H9 (cell line): Measurements from ENCODE around the gene BCAS3. TPM values are rescaled to one million over a fixed set of nuclear protein-coding genes. Genes with fewer than 3 reads are reported as not detected.

Source experiments
- DNase-seq: peaks from one replicate; pipeline ENCODE4 v3.0.0-alpha.2; 2017
- H2AFZ ChIP-seq: one replicate; pipeline ENCODE4 v1.6.1; 2013; ENCODE audit warnings: mild to moderate bottlenecking, low read length, control low read depth, moderate library complexity
- H2AK5ac ChIP-seq: 2 replicates; pipeline ENCODE4 v1.6.1; 2013; ENCODE audit warnings: low read length, control low read depth, mixed read lengths; ENCODE audit not compliant: insufficient read length
- H2BK120ac ChIP-seq: one replicate; pipeline ENCODE4 v1.6.1; 2013; ENCODE audit warnings: low read depth, mild to moderate bottlenecking, low read length, control low read depth, inconsistent platforms; ENCODE audit not compliant: poor library complexity, severe bottlenecking
- H2BK12ac ChIP-seq: 2 replicates; pipeline ENCODE4 v1.6.1; 2013; ENCODE audit warnings: low read length, control low read depth, mixed read lengths, low read depth; ENCODE audit not compliant: insufficient read length
- H2BK15ac ChIP-seq: 2 replicates; pipeline ENCODE4 v1.6.1; 2013; ENCODE audit warnings: low read depth, low read length, control low read depth
- H2BK20ac ChIP-seq: one replicate; pipeline ENCODE4 v1.6.1; 2013; ENCODE audit warnings: low read depth, mild to moderate bottlenecking, low read length, control low read depth, inconsistent platforms; ENCODE audit not compliant: poor library complexity, severe bottlenecking
- H2BK5ac ChIP-seq: 2 replicates; pipeline ENCODE4 v1.6.1; 2013; ENCODE audit warnings: low read length, control low read depth, mixed read lengths; ENCODE audit not compliant: insufficient read length
- H3K14ac ChIP-seq: 2 replicates; pipeline ENCODE4 v1.6.1; 2013; ENCODE audit warnings: low read length, control low read depth; ENCODE audit not compliant: insufficient read depth
- H3K18ac ChIP-seq: 2 replicates; pipeline ENCODE4 v1.6.1; 2013; ENCODE audit warnings: low read depth, mild to moderate bottlenecking, mixed read lengths, low read length, control low read depth; ENCODE audit not compliant: insufficient read length
- H3K23ac ChIP-seq: 2 replicates; pipeline ENCODE4 v1.6.1; 2013; ENCODE audit warnings: low read length, control low read depth, mixed read lengths, low read depth; ENCODE audit not compliant: insufficient read length
- H3K23me2 ChIP-seq: 2 replicates; pipeline ENCODE4 v1.6.1; 2013; ENCODE audit warnings: low read depth, mild to moderate bottlenecking, mixed read lengths, low read length, control low read depth; ENCODE audit not compliant: insufficient read length, poor library complexity, severe bottlenecking
- H3K27ac ChIP-seq: 2 replicates; pipeline ENCODE4 v1.5.1; 2013; ENCODE audit warnings: low read length, control low read depth, mixed read lengths, low read depth; ENCODE audit not compliant: insufficient read length
- H3K27me3 ChIP-seq: 2 replicates; pipeline ENCODE4 v1.6.1; 2013; ENCODE audit warnings: low read length, control low read depth, inconsistent platforms; ENCODE audit not compliant: insufficient read depth
- H3K4ac ChIP-seq: 2 replicates; pipeline ENCODE4 v1.6.1; 2013; ENCODE audit warnings: low read depth, mild to moderate bottlenecking, control low read depth, inconsistent platforms, low read length, moderate library complexity
- H3K4me1 ChIP-seq: 2 replicates; pipeline ENCODE4 v1.6.1; 2013; ENCODE audit warnings: low read length, control low read depth, inconsistent platforms; ENCODE audit not compliant: insufficient read depth
- H3K4me2 ChIP-seq: 2 replicates; pipeline ENCODE4 v1.6.1; 2013; ENCODE audit warnings: low read length, control low read depth, mixed read lengths; ENCODE audit not compliant: insufficient read length, insufficient read depth
- H3K56ac ChIP-seq: 2 replicates; pipeline ENCODE4 v1.6.1; 2013; ENCODE audit warnings: low read depth, mild to moderate bottlenecking, mixed read lengths, low read length, control low read depth; ENCODE audit not compliant: insufficient read length
- H3K79me1 ChIP-seq: 2 replicates; pipeline ENCODE4 v1.6.1; 2013; ENCODE audit warnings: low read depth, mild to moderate bottlenecking, moderate library complexity, low read length, control low read depth, inconsistent platforms; ENCODE audit not compliant: insufficient read depth, poor library complexity, severe bottlenecking
- H3K79me2 ChIP-seq: 2 replicates; pipeline ENCODE4 v1.6.1; 2013; ENCODE audit warnings: low read length, control low read depth, inconsistent platforms; ENCODE audit not compliant: insufficient read depth
- H3K9ac ChIP-seq: 2 replicates; pipeline ENCODE4 v1.6.1; 2013; ENCODE audit warnings: low read length, control low read depth, mixed read lengths; ENCODE audit not compliant: insufficient read length; ENCODE audit errors: extremely low read depth
- H3K9me3 ChIP-seq: one replicate; pipeline ENCODE4 v1.6.1; 2013; ENCODE audit warnings: low read depth, low read length, inconsistent platforms; ENCODE audit not compliant: control insufficient read depth
- H3T11ph ChIP-seq: one replicate; pipeline ENCODE4 v1.6.1; 2013; ENCODE audit warnings: mild to moderate bottlenecking, low read length, control low read depth, inconsistent platforms
- H4K20me1 ChIP-seq: one replicate; pipeline ENCODE4 v1.6.1; 2013; ENCODE audit not compliant: control insufficient read depth, insufficient read length, insufficient read depth
- H4K5ac ChIP-seq: 2 replicates; pipeline ENCODE4 v1.6.1; 2013; ENCODE audit warnings: low read depth, mild to moderate bottlenecking, mixed read lengths, low read length, control low read depth; ENCODE audit not compliant: insufficient read length
- H4K8ac ChIP-seq: replicated peaks from 2 replicates; pipeline ENCODE4 v1.6.1; 2013; ENCODE audit warnings: low read length, control low read depth, mixed read lengths, low read depth; ENCODE audit not compliant: insufficient read length
- H4K91ac ChIP-seq: 2 replicates; pipeline ENCODE4 v1.6.1; 2013; ENCODE audit warnings: low read depth, mild to moderate bottlenecking, moderate library complexity, mixed read lengths, low read length, control low read depth; ENCODE audit not compliant: insufficient read length
- H3K27ac Mint-ChIP-seq, 3 experiments: 2 replicates in 2 of 3; 3 replicates in 1 of 3; pipeline ENCODE4 v1.8.0; 2020 to 2021; ENCODE audit warnings: mixed read lengths in 3 of 3, mild to moderate bottlenecking in 1 of 3, moderate library complexity in 1 of 3
- H3K27me3 Mint-ChIP-seq: 2 replicates; pipeline ENCODE4 v1.8.0; 2021; ENCODE audit warnings: low read depth, mild to moderate bottlenecking, moderate library complexity, mixed read lengths
- H3K36me3 Mint-ChIP-seq, 3 experiments: 2 replicates in 2 of 3; 3 replicates in 1 of 3; pipeline ENCODE4 v1.8.0; 2020 to 2021; ENCODE audit warnings: low read depth in 3 of 3, mixed read lengths in 3 of 3; ENCODE audit not compliant: insufficient read depth in 1 of 3
- H3K4me1 Mint-ChIP-seq, 2 experiments: 2 replicates each; pipeline ENCODE4 v1.8.0; 2020; ENCODE audit warnings: mixed read lengths in 2 of 2
- H3K4me3 Mint-ChIP-seq, 2 experiments: 2 replicates in 1 of 2; 3 replicates in 1 of 2; pipeline ENCODE4 v1.8.0; 2020 to 2021; ENCODE audit warnings: mild to moderate bottlenecking in 2 of 2, mixed read lengths in 2 of 2, moderate library complexity in 1 of 2
- H3K9me3 Mint-ChIP-seq, 2 experiments: 2 replicates in 1 of 2; 3 replicates in 1 of 2; pipeline ENCODE4 v1.8.0; 2020; ENCODE audit warnings: mild to moderate bottlenecking in 2 of 2, mixed read lengths in 2 of 2, moderate library complexity in 1 of 2
- CTCF ChIP-seq: fragments of 200-600 bp; sonication (generic); conservative IDR thresholded peaks from 3 replicates; pipeline ENCODE4 v1.8.0; 2021; ENCODE audit warnings: antibody characterized with exemption, mild to moderate bottlenecking
- WGBS: extraction: QIAGEN DNeasy Blood & Tissue Kit; methylation state at CpG from one replicate; pipeline ENCODE4 v1.1.7; 2013; ENCODE audit warnings: missing lambda C conversion rate, low lambda C conversion rate, mixed read lengths; ENCODE audit not compliant: insufficient read length; ENCODE audit errors: extremely low coverage; 5-methylcytosine and 5-hydroxymethylcytosine counted together
- total RNA-seq: library from RNA; stranded (reverse); gene quantifications from 2 replicates; pipeline ENCODE4 v1.2.1, GENCODE V29; 2021

The BCAS3 gene
- total RNA-seq, 1 experiment from 2014 or later = 22.4 TPM

DNA sequence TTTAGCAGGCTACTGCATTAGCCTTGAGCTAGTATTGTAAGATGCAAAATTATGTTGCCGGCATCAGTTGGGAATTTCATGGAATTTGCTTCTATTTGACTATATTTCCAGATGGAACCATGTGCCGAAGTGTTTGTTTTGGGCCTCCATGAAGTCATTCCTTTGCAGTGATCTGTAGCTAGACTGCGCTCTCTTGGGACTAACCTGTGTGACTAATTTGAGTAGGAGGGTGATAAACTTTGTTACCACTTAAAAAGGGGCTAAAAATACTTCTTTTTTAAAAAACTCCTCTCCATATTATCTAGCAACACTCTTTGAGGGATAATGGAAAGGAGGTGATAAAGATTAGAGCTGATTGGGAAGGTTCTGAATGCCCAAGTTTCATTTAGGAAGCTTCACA, 555.2 kb downstream of the BCAS3 start:
- H4K5ac ChIP-seq = no peak overlapping the region
- H2AK5ac ChIP-seq = no peak overlapping the region
- H3K4me1 ChIP-seq = peaks cover under 1% of the 10 kb centered on the region; the same call in 1 of the 2 replicates
- H2BK15ac ChIP-seq = no peak overlapping the region
- no peak overlapping the region for H2BK12ac ChIP-seq
- no CpG with 5 or more reads among the region's 3 CpGs for WGBS
- TF ChIP-seq CTCF = no peak
- no peak overlapping the region for H3K14ac ChIP-seq
- Mint-ChIP-seq H3K4me1 (peaks cover 18 to 27% of the 10 kb centered on the region in 2 experiments), H3K27me3 (no peaks in the 10 kb centered on the region), H3K4me3 (no peak overlapping the region), H3K27ac (no peak overlapping the region), H3K9me3 (no peaks in the 10 kb centered on the region), H3K36me3 (no peaks in the 10 kb centered on the region)
- H3K23me2 ChIP-seq = no peaks in the 10 kb centered on the region
- no peak overlapping the region for H4K8ac ChIP-seq
- no peak overlapping the region for H4K91ac ChIP-seq
- no peak overlapping the region for H3K27ac ChIP-seq
- no peaks in the 10 kb centered on the region for H3K9me3 ChIP-seq
- no peak overlapping the region for H3T11ph ChIP-seq
- no peak overlapping the region for H3K18ac ChIP-seq
- no peak overlapping the region for H3K4me2 ChIP-seq
- H3K56ac ChIP-seq = no peak overlapping the region
- no peak overlapping the region for H2BK5ac ChIP-seq
- H3K23ac ChIP-seq = no peak overlapping the region
- H3K79me2 ChIP-seq = no peaks in the 10 kb centered on the region
- no peaks in the 10 kb centered on the region for H3K79me1 ChIP-seq
- no peak overlapping the region for H3K4ac ChIP-seq
- H2AFZ ChIP-seq = no peak overlapping the region
- no peak for DNase-seq
- H3K9ac ChIP-seq = no peak overlapping the region
- H2BK20ac ChIP-seq = no peak overlapping the region
- H2BK120ac ChIP-seq = no peak overlapping the region
- no peaks in the 10 kb centered on the region for H3K27me3 ChIP-seq
- no peaks in the 10 kb centered on the region for H4K20me1 ChIP-seq
